Transverse colon (tissue), 4 donors: ENCODE results near the gene MAST4.

Experiments used
- POLR2A ChIP-seq: fragments of 450-650 bp; IDR thresholded peaks from one replicate; pipeline ENCODE4 v1.6.1; 2016; ENCODE audit warnings: antibody characterized with exemption, mild to moderate bottlenecking, moderate library complexity
- POLR2AphosphoS5 ChIP-seq, 3 donors: sonication (generic); formaldehyde crosslinking; IDR thresholded peaks; one replicate each; pipeline ENCODE4 v1.6.1; 2016; ENCODE audit warnings: antibody characterized with exemption in 3 of 3
- TF ChIP-seq, protein P1 (sequence below), 5 experiments: fragments of 200-600 bp in 3 of 5; fragments of 450-650 bp in 2 of 5; sonication (generic) in 3 of 5; IDR thresholded peaks; 1 replicate in 2 of 5; 2 replicates in 3 of 5; pipeline ENCODE4 v1.5.1; 2016 to 2017; ENCODE audit warnings: antibody characterized with exemption in 5 of 5, inconsistent platforms in 3 of 5, mild to moderate bottlenecking in 2 of 5, moderate library complexity in 1 of 5

DNA sequence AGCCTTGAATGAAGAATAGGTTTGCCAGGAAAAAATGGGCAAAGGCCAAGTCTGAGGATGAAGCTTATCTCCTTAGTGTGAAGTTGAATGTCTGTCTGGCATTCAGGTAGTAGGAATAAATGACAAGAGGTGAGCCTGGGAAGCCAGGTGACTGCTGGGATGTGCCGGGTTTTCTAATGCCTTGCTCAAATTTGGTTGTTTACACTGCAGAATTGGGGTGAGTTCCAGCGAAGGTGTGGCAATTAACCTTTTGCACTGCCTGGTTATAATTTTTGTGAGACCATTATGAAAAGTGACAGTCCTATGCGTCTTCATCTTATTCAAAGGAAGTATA is 73.6 kb downstream of the MAST4 start:
- TF ChIP-seq, protein P1, sequence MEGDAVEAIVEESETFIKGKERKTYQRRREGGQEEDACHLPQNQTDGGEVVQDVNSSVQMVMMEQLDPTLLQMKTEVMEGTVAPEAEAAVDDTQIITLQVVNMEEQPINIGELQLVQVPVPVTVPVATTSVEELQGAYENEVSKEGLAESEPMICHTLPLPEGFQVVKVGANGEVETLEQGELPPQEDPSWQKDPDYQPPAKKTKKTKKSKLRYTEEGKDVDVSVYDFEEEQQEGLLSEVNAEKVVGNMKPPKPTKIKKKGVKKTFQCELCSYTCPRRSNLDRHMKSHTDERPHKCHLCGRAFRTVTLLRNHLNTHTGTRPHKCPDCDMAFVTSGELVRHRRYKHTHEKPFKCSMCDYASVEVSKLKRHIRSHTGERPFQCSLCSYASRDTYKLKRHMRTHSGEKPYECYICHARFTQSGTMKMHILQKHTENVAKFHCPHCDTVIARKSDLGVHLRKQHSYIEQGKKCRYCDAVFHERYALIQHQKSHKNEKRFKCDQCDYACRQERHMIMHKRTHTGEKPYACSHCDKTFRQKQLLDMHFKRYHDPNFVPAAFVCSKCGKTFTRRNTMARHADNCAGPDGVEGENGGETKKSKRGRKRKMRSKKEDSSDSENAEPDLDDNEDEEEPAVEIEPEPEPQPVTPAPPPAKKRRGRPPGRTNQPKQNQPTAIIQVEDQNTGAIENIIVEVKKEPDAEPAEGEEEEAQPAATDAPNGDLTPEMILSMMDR (IDR thresholded peaks at IDR 0.05): no peak
- TF ChIP-seq POLR2AphosphoS5 (IDR thresholded peaks at IDR 0.05) (no peak), POLR2A (no peak)
